Left lung (tissue), 10 donors: ENCODE data around the gene EPDR1. TPM values are rescaled to one million over a fixed set of nuclear protein-coding genes. Genes with fewer than 3 reads are reported as not detected.

ENCODE experiments used
- ATAC-seq: fragments of 200-7000 bp; cut with Tn5 transposase; one replicate; pipeline ENCODE4 v1.9.1; 2020; ENCODE audit warnings: moderate library complexity
- DNase-seq, 4 donors: peaks; one replicate each; pipeline ENCODE4 v3.0.0-alpha.2; 2013 to 2020
- H3K27ac ChIP-seq, 2 donors: fragments of 200-600 bp; sonication (generic) in 1 of 2; one replicate each; pipeline versions ENCODE4 v1.5.0 to v1.8.0; 2020 to 2021
- H3K27me3 ChIP-seq, 2 donors: fragments of 200-600 bp; sonication (generic) in 1 of 2; one replicate each; pipeline versions ENCODE4 v1.5.0 to v1.8.0; 2020 to 2021
- H3K36me3 ChIP-seq, 2 donors: fragments of 200-600 bp; sonication (generic) in 1 of 2; one replicate each; pipeline versions ENCODE4 v1.5.0 to v1.8.0; 2020 to 2021
- H3K4me1 ChIP-seq, 2 donors: fragments of 200-600 bp; one replicate each; pipeline ENCODE4 v1.8.0; 2021
- H3K4me3 ChIP-seq, 2 donors: fragments of 200-600 bp; sonication (generic) in 1 of 2; one replicate each; pipeline versions ENCODE4 v1.5.0 to v1.8.0; 2020 to 2021; ENCODE audit warnings: mild to moderate bottlenecking in 1 of 2
- H3K9me3 ChIP-seq, 2 donors: fragments of 200-600 bp; sonication (generic) in 1 of 2; one replicate each; pipeline versions ENCODE4 v1.5.0 to v1.8.0; 2020 to 2021
- CTCF ChIP-seq, 2 donors: fragments of 200-600 bp; sonication (generic) in 1 of 2; IDR thresholded peaks; one replicate each; pipeline versions ENCODE4 v1.5.0 to v1.8.0; 2021; ENCODE audit warnings: antibody characterized with exemption in 2 of 2
- intact Hi-C, 2 donors: fragments of 100-400 bp; cut with DNase I; formaldehyde crosslinking; loops; one replicate each; pipeline versions ENCODE4 v1.11.2 to v1.14.2; 2022
- polyA plus RNA-seq, 6 donors: library from polyadenylated mRNA; unstranded; fragments of 120-200 nt; gene quantifications; one replicate each; pipeline ENCODE4 v1.2.1, GENCODE V29; 2013; ENCODE audit not compliant: insufficient read length in 6 of 6
- total RNA-seq, 2 donors: library from RNA; stranded (reverse); fragmentation: NEBNext Ultra II Directional; extraction: Animal tissue kit (Norgen Biotek cat#: 25700); gene quantifications; one replicate each; pipeline ENCODE4 v1.2.1, GENCODE V29; 2021
- donor health status: DM: no; HTN: yes; CAD: no.
- donor health status: DM: no; HTN: no; CAD: no.

EPDR1 gene
- total and polyA plus RNA-seq, 8 donors = 18.0 to 84.8 (median 21.6) TPM

GRCh38 chr7:37990337-37990736 is 69.9 kb downstream of the EPDR1 start:
- Histone ChIP-seq H3K9me3 (peaks cover 0 to 9% of the 10 kb centered on the region in 2 donors), H3K27me3 (no peaks in the 10 kb centered on the region), H3K27ac (no peak overlapping the region), H3K36me3 (no peaks in the 10 kb centered on the region), H3K4me1 (peaks cover 0 to 6% of the 10 kb centered on the region in 2 donors), H3K4me3 (no peak overlapping the region)
- intact Hi-C loops = no loop called here
- no peak for TF ChIP-seq CTCF (IDR thresholded peaks at IDR 0.05)
- no peak for DNase-seq
- ATAC-seq = no peak

GRCh38 chr7:37993060-37993501 is 72.6 kb downstream of the EPDR1 start:
- no peak overlapping the region for H3K27ac ChIP-seq
- intact Hi-C loops = no loop called here
- no peak overlapping the region for H3K4me3 ChIP-seq
- H3K9me3 ChIP-seq = peaks cover 0 to 9% of the 10 kb centered on the region in 2 donors
- no peak for TF ChIP-seq CTCF (IDR thresholded peaks at IDR 0.05)
- no peak for DNase-seq
- H3K27me3 ChIP-seq = no peaks in the 10 kb centered on the region
- no peaks in the 10 kb centered on the region for H3K4me1 ChIP-seq
- H3K36me3 ChIP-seq = no peaks in the 10 kb centered on the region
- no peak for ATAC-seq

GRCh38 chr7:37999673-38000072 is 79.2 kb downstream of the EPDR1 start:
- Histone ChIP-seq H3K4me3 (no peak overlapping the region), H3K4me1 (peaks cover 15 to 18% of the 10 kb centered on the region in 2 donors), H3K27ac (peak overlapping the region; percentile 57 to 60), H3K9me3 (no peaks in the 10 kb centered on the region), H3K36me3 (no peaks in the 10 kb centered on the region), H3K27me3 (no peaks in the 10 kb centered on the region)
- DNase-seq (no peak), ATAC-seq (peak; percentile 76)
- TF ChIP-seq CTCF (IDR thresholded peaks at IDR 0.05) = no peak
- intact Hi-C loops = no loop called here

- ATAC-seq = peak; percentile 83
- H3K9me3 ChIP-seq = no peaks in the 10 kb centered on the region
- H3K4me3 ChIP-seq = no peak overlapping the region
- H3K36me3 ChIP-seq = no peaks in the 10 kb centered on the region
- intact Hi-C loops = no loop called here
- no peak for DNase-seq
- no peaks in the 10 kb centered on the region for H3K27me3 ChIP-seq
- peak overlapping the region; percentile 57 to 60 for H3K27ac ChIP-seq
- H3K4me1 ChIP-seq = peaks cover 15 to 18% of the 10 kb centered on the region in 2 donors
- TF ChIP-seq CTCF (IDR thresholded peaks at IDR 0.05) = no peak
These were observed 79.8 kb downstream of the EPDR1 start for GRCh38 chr7:38000272-38000671.

Other genes with a start within 250 kb of the EPDR1 start
- 1 to 10 TPM; 2.6 to 8.6 TPM for gene GPR141, start 236.9 kb upstream of the EPDR1 start, total RNA-seq
- gene GPR141, start 236.9 kb upstream of the EPDR1 start, polyA plus RNA-seq = 1 to 10 TPM in 3 of 6 donors, under 1 TPM in 3; 0.74 to 1.4 (median 1.0) TPM
- gene NME8, start 72.0 kb upstream of the EPDR1 start, total RNA-seq = 1 to 10 TPM in 1 of 2 donors, under 1 TPM in 1; 0.32 to 1.3 TPM
- under 1 TPM in 3 of 6 donors, not detected in 3; 0.14 to 0.51 (median 0.37) TPM for gene NME8, start 72.0 kb upstream of the EPDR1 start, polyA plus RNA-seq
- gene SFRP4, start 3.8 kb upstream of the EPDR1 start, total RNA-seq = 10 to 100 TPM in 1 of 2 donors, 1 to 10 TPM in 1; 7.1 to 37.3 TPM
- 1 to 10 TPM in 5 of 6 donors, under 1 TPM in 1; 0.43 to 1.8 (median 1.3) TPM for gene SFRP4, start 3.8 kb upstream of the EPDR1 start, polyA plus RNA-seq